Esophagus muscularis mucosa (tissue), 4 donors: ENCODE measurements around the gene NOL8. TPM values are rescaled to one million over a fixed set of nuclear protein-coding genes. Genes with fewer than 3 reads are reported as not detected.

ENCODE experiments used
- DNase-seq: peaks from one replicate; pipeline ENCODE4 v3.0.0-alpha.2; 2017; ENCODE audit errors: extremely low spot score
- H3K27ac ChIP-seq, 4 donors: fragments of 200-600 bp; sonication (generic); replicated peaks in 1 of 4; 1 replicate in 3 of 4; 2 replicates in 1 of 4; pipeline ENCODE4 v1.5.1; 2016 to 2019; ENCODE audit warnings: mild to moderate bottlenecking in 1 of 4
- H3K27me3 ChIP-seq, 4 donors: fragments of 200-600 bp; sonication (generic); one replicate each; pipeline versions ENCODE4 v1.5.1 to v1.6.0; 2016 to 2019
- H3K36me3 ChIP-seq, 4 donors: fragments of 200-600 bp; sonication (generic); one replicate each; pipeline ENCODE4 v1.5.1; 2016 to 2019
- H3K4me1 ChIP-seq, 4 donors: fragments of 200-600 bp; sonication (generic); one replicate each; pipeline ENCODE4 v1.5.1; 2016 to 2019
- H3K4me3 ChIP-seq, 4 donors: fragments of 200-600 bp; sonication (generic); 1 replicate in 2 of 4; 2 replicates in 2 of 4; pipeline ENCODE4 v1.5.1; 2016 to 2019; ENCODE audit warnings: mild to moderate bottlenecking in 4 of 4, moderate library complexity in 1 of 4
- H3K9me3 ChIP-seq, 4 donors: fragments of 200-600 bp; sonication (generic); 1 replicate in 3 of 4; 2 replicates in 1 of 4; pipeline ENCODE4 v1.5.1; 2016 to 2019
- CTCF ChIP-seq, 3 experiments: fragments of 200-600 bp in 2 of 3; fragments of 450-650 bp in 1 of 3; sonication (generic) in 2 of 3; IDR thresholded peaks; one replicate each; pipeline ENCODE4 v1.5.1; 2017 to 2019; ENCODE audit warnings: antibody characterized with exemption in 3 of 3, mild to moderate bottlenecking in 2 of 3, moderate library complexity in 1 of 3
- EP300 ChIP-seq: sonication (generic); formaldehyde crosslinking; IDR thresholded peaks from one replicate; pipeline ENCODE4 v1.6.1; 2017; ENCODE audit warnings: antibody characterized with exemption
- POLR2A ChIP-seq: fragments of 450-650 bp; IDR thresholded peaks from one replicate; pipeline ENCODE4 v1.6.1; 2017; ENCODE audit warnings: antibody characterized with exemption, moderate library complexity, mild to moderate bottlenecking, low read depth
- POLR2AphosphoS5 ChIP-seq, 2 donors: sonication (generic); formaldehyde crosslinking; IDR thresholded peaks; one replicate each; pipeline ENCODE4 v1.6.1; 2017; ENCODE audit warnings: antibody characterized with exemption in 2 of 2
- WGBS: methylation state at CpG from one replicate; pipeline ENCODE4 v1.1.5; 2018; 5-methylcytosine and 5-hydroxymethylcytosine counted together
- intact Hi-C: fragments of 100-400 bp; cut with DNase I; formaldehyde crosslinking; loops from one replicate; pipeline ENCODE4 v1.15.1; 2023
- total RNA-seq, 4 donors: library from RNA; depleted of rRNA; stranded (reverse); fragments of >200 nt; gene quantifications; one replicate each; pipeline versions ENCODE4 v1.1.0 to v1.2.1, GENCODE V29; 2016

The NOL8 gene
- total RNA-seq, 4 donors from 2014 or later, result 17.1 to 28.2 (median 22.5) TPM

- Histone ChIP-seq H3K36me3 (peaks cover 57 to 83% (median 76%) of the 10 kb centered on the region in 4 donors), H3K9me3 (no peaks in the 10 kb centered on the region), H3K27me3 (no peaks in the 10 kb centered on the region), H3K4me3 (no peak overlapping the region), H3K27ac (no peak overlapping the region), H3K4me1 (peaks cover 0 to 7% (median 1%) of the 10 kb centered on the region in 4 donors)
- no peak for DNase-seq
- intact Hi-C loops, result no loop called here
- no peak for TF ChIP-seq CTCF (IDR thresholded peaks at IDR 0.05)
- TF ChIP-seq POLR2AphosphoS5 (IDR thresholded peaks at IDR 0.05), result no peak
- TF ChIP-seq POLR2A, result no peak
- TF ChIP-seq EP300, result no peak
These were observed 16.3 kb downstream of the NOL8 start for GRCh38 chr9:92308893-92309292.

GRCh38 chr9:92300936-92301335 lies 24.2 kb downstream of the NOL8 start:
- WGBS, result 82% methylated on average over 1 of the region's 1 CpG
- intact Hi-C loops, result no loop called here

GRCh38 chr9:92299116-92299515 lies 26.0 kb downstream of the NOL8 start:
- Histone ChIP-seq H3K27ac (no peak overlapping the region), H3K4me1 (peaks cover 6 to 11% (median 9%) of the 10 kb centered on the region in 4 donors), H3K27me3 (no peaks in the 10 kb centered on the region), H3K36me3 (peaks cover 40 to 78% (median 72%) of the 10 kb centered on the region in 4 donors), H3K4me3 (no peak overlapping the region), H3K9me3 (no peaks in the 10 kb centered on the region)
- TF ChIP-seq CTCF (IDR thresholded peaks at IDR 0.05) (no peak), POLR2A (no peak), EP300 (no peak), POLR2AphosphoS5 (IDR thresholded peaks at IDR 0.05) (no peak)
- WGBS, result 53% methylated on average over 1 of the region's 1 CpG
- intact Hi-C loops, result no loop called here
- no peak for DNase-seq

More at GRCh38 chr9:92300936-92301335, 24.2 kb downstream of the NOL8 start:
- no peaks in the 10 kb centered on the region for H3K9me3 ChIP-seq
- DNase-seq, result no peak
- H3K36me3 ChIP-seq, result peaks cover 51 to 96% (median 90%) of the 10 kb centered on the region in 4 donors
- no peaks in the 10 kb centered on the region for H3K27me3 ChIP-seq
- no peak overlapping the region for H3K4me3 ChIP-seq
- no peaks in the 10 kb centered on the region for H3K4me1 ChIP-seq
- no peak overlapping the region for H3K27ac ChIP-seq
- TF ChIP-seq CTCF (IDR thresholded peaks at IDR 0.05) (no peak), EP300 (no peak), POLR2A (no peak), POLR2AphosphoS5 (IDR thresholded peaks at IDR 0.05) (no peak)

GRCh38 chr9:92298036-92298435 lies 27.1 kb downstream of the NOL8 start:
- no peaks in the 10 kb centered on the region for H3K27me3 ChIP-seq
- no peak overlapping the region for H3K4me3 ChIP-seq
- whole genome bisulfite sequencing, result 92% methylated on average over 3 of the region's 3 CpGs
- DNase-seq, result no peak
- no peak overlapping the region for H3K27ac ChIP-seq
- peaks cover 6 to 13% (median 11%) of the 10 kb centered on the region in 4 donors for H3K4me1 ChIP-seq
- intact Hi-C loops, result no loop called here
- TF ChIP-seq EP300 (no peak), POLR2A (no peak), POLR2AphosphoS5 (IDR thresholded peaks at IDR 0.05) (no peak), CTCF (IDR thresholded peaks at IDR 0.05) (no peak)
- H3K9me3 ChIP-seq, result no peaks in the 10 kb centered on the region
- peaks cover 35 to 67% (median 61%) of the 10 kb centered on the region in 4 donors for H3K36me3 ChIP-seq

- TF ChIP-seq POLR2A, result no peak
- no peak for TF ChIP-seq CTCF (IDR thresholded peaks at IDR 0.05)
- TF ChIP-seq POLR2AphosphoS5 (IDR thresholded peaks at IDR 0.05), result no peak
- no peak for TF ChIP-seq EP300
- H3K36me3 ChIP-seq, result peaks cover 31 to 62% (median 57%) of the 10 kb centered on the region in 4 donors
- peaks cover 9 to 17% (median 15%) of the 10 kb centered on the region in 4 donors for H3K4me1 ChIP-seq
- intact Hi-C loops, result no loop called here
- 92% methylated on average over 3 of the region's 3 CpGs for WGBS
- no peak for DNase-seq
- no peak overlapping the region for H3K4me3 ChIP-seq
- H3K27ac ChIP-seq, result no peak overlapping the region
- no peaks in the 10 kb centered on the region for H3K9me3 ChIP-seq
- no peaks in the 10 kb centered on the region for H3K27me3 ChIP-seq
These were observed 27.5 kb downstream of the NOL8 start for GRCh38 chr9:92297611-92298010.
